Muscle of leg (tissue), 11 donors: Measurements from ENCODE around the gene COL23A1. TPM values are rescaled to one million over a fixed set of nuclear protein-coding genes. Genes with fewer than 3 reads are reported as not detected.

Source experiments
- DNase-seq: peaks from one replicate; pipeline ENCODE4 v3.0.0; 2013
- H3K27ac ChIP-seq: one replicate; pipeline ENCODE4 v1.5.1; 2013; ENCODE audit warnings: mild to moderate bottlenecking, low read length, control low read depth
- H3K27me3 ChIP-seq: one replicate; pipeline ENCODE4 v1.6.1; 2013; ENCODE audit warnings: low read length; ENCODE audit not compliant: control insufficient read depth, insufficient read depth
- H3K36me3 ChIP-seq: one replicate; pipeline ENCODE4 v1.6.1; 2013; ENCODE audit warnings: low read length; ENCODE audit not compliant: control insufficient read depth, insufficient read depth
- H3K4me1 ChIP-seq: one replicate; pipeline ENCODE4 v1.6.1; 2013; ENCODE audit warnings: low read length; ENCODE audit not compliant: control insufficient read depth, insufficient read depth
- H3K4me3 ChIP-seq: one replicate; pipeline ENCODE4 v1.5.1; 2013; ENCODE audit warnings: low read length, control low read depth
- H3K9me3 ChIP-seq: replicated peaks from 2 replicates; pipeline ENCODE4 v1.6.1; 2013; ENCODE audit warnings: low read depth, low read length; ENCODE audit not compliant: control insufficient read depth
- WGBS: methylation state at CpG from one replicate; pipeline ENCODE4 v1.1.5; 2013; ENCODE audit warnings: missing lambda C conversion rate; ENCODE audit not compliant: insufficient coverage; 5-methylcytosine and 5-hydroxymethylcytosine counted together
- polyA plus RNA-seq, 8 donors: library from polyadenylated mRNA; unstranded; fragments of 120-200 nt; gene quantifications; one replicate each; pipeline versions ENCODE4 v1.2.1 to v1.2.3, GENCODE V29; 2013; ENCODE audit warnings: inconsistent platforms in 1 of 8, low replicate concordance in 1 of 8; ENCODE audit not compliant: insufficient read length in 8 of 8, insufficient read depth in 1 of 8
- total RNA-seq: library from RNA; stranded (reverse); fragments of 120-200 nt; gene quantifications from one replicate; pipeline ENCODE4 v1.2.4, GENCODE V29; 2013

The COL23A1 gene
- total and polyA plus RNA-seq, 9 donors, result 1.3 to 5.1 (median 3.0) TPM

- H3K27me3 ChIP-seq, result peaks cover 37% of the 10 kb centered on the region
- no peak overlapping the region for H3K27ac ChIP-seq
- peaks cover 44% of the 10 kb centered on the region for H3K4me1 ChIP-seq
- no peaks in the 10 kb centered on the region for H3K9me3 ChIP-seq
- H3K36me3 ChIP-seq, result no peaks in the 10 kb centered on the region
- DNase-seq, result no peak
- no peak overlapping the region for H3K4me3 ChIP-seq
- WGBS, result 47% methylated on average over 10 of the region's 12 CpGs
Observed at GRCh38 chr5:178389796-178390195, 200.4 kb downstream of the COL23A1 start.

GRCh38 chr5:178389026-178389729 lies 201.0 kb downstream of the COL23A1 start:
- WGBS, result 86% methylated on average over 7 of the region's 8 CpGs
- H3K9me3 ChIP-seq, result no peaks in the 10 kb centered on the region
- no peak overlapping the region for H3K4me3 ChIP-seq
- no peak overlapping the region for H3K27ac ChIP-seq
- H3K4me1 ChIP-seq, result peaks cover 45% of the 10 kb centered on the region
- H3K36me3 ChIP-seq, result no peaks in the 10 kb centered on the region
- no peak for DNase-seq
- peaks cover 42% of the 10 kb centered on the region for H3K27me3 ChIP-seq

- peak; percentile 88 for DNase-seq
- H3K27me3 ChIP-seq, result peaks cover 46% of the 10 kb centered on the region
- H3K9me3 ChIP-seq, result no peaks in the 10 kb centered on the region
- H3K4me1 ChIP-seq, result peaks cover 44% of the 10 kb centered on the region
- 59% methylated on average over 5 of the region's 8 CpGs for WGBS
- H3K36me3 ChIP-seq, result no peaks in the 10 kb centered on the region
- H3K27ac ChIP-seq, result no peak overlapping the region
- no peak overlapping the region for H3K4me3 ChIP-seq
Observed at GRCh38 chr5:178388386-178389025, 201.7 kb downstream of the COL23A1 start.

GRCh38 chr5:178387856-178388190 lies 202.4 kb downstream of the COL23A1 start:
- DNase-seq, result no peak
- H3K36me3 ChIP-seq, result no peaks in the 10 kb centered on the region
- 59% methylated on average over 7 of the region's 7 CpGs for WGBS
- no peak overlapping the region for H3K27ac ChIP-seq
- H3K27me3 ChIP-seq, result peaks cover 49% of the 10 kb centered on the region
- no peak overlapping the region for H3K4me3 ChIP-seq
- peaks cover 45% of the 10 kb centered on the region for H3K4me1 ChIP-seq
- no peaks in the 10 kb centered on the region for H3K9me3 ChIP-seq

- WGBS, result 70% methylated on average over 18 of the region's 20 CpGs
- no peak overlapping the region for H3K27ac ChIP-seq
- no peaks in the 10 kb centered on the region for H3K9me3 ChIP-seq
- H3K27me3 ChIP-seq, result peaks cover 49% of the 10 kb centered on the region
- H3K36me3 ChIP-seq, result no peaks in the 10 kb centered on the region
- no peak for DNase-seq
- H3K4me3 ChIP-seq, result no peak overlapping the region
- peaks cover 45% of the 10 kb centered on the region for H3K4me1 ChIP-seq
Observed at GRCh38 chr5:178387061-178387855, 202.9 kb downstream of the COL23A1 start.

- Histone ChIP-seq H3K4me3 (no peak overlapping the region), H3K36me3 (no peaks in the 10 kb centered on the region), H3K27ac (no peak overlapping the region), H3K4me1 (peaks cover 51% of the 10 kb centered on the region), H3K27me3 (peaks cover 49% of the 10 kb centered on the region), H3K9me3 (no peaks in the 10 kb centered on the region)
- WGBS, result 69% methylated on average over 11 of the region's 20 CpGs
- no peak for DNase-seq
Observed at GRCh38 chr5:178386336-178386931, 203.8 kb downstream of the COL23A1 start.

- 69% methylated on average over 13 of the region's 13 CpGs for WGBS
- DNase-seq, result no peak
- peaks cover 57% of the 10 kb centered on the region for H3K4me1 ChIP-seq
Observed at GRCh38 chr5:178385496-178385890, 204.7 kb downstream of the COL23A1 start.

GRCh38 chr5:178384816-178385495 lies 205.2 kb downstream of the COL23A1 start:
- no peak overlapping the region for H3K27ac ChIP-seq
- peaks cover 49% of the 10 kb centered on the region for H3K27me3 ChIP-seq
- no peak overlapping the region for H3K4me3 ChIP-seq
- no peak for DNase-seq
- WGBS, result 76% methylated on average over 4 of the region's 15 CpGs
- no peaks in the 10 kb centered on the region for H3K9me3 ChIP-seq
- peaks cover 54% of the 10 kb centered on the region for H3K4me1 ChIP-seq
- H3K36me3 ChIP-seq, result no peaks in the 10 kb centered on the region

More at GRCh38 chr5:178385496-178385890, 204.7 kb downstream of the COL23A1 start:
- no peak overlapping the region for H3K4me3 ChIP-seq
- H3K36me3 ChIP-seq, result no peaks in the 10 kb centered on the region
- no peak overlapping the region for H3K27ac ChIP-seq
- no peaks in the 10 kb centered on the region for H3K9me3 ChIP-seq
- H3K27me3 ChIP-seq, result peaks cover 49% of the 10 kb centered on the region

GRCh38 chr5:178383919-178384815 lies 206.0 kb downstream of the COL23A1 start:
- no peak overlapping the region for H3K27ac ChIP-seq
- WGBS, result 21% methylated on average over 33 of the region's 42 CpGs
- H3K4me3 ChIP-seq, result no peak overlapping the region
- peak; percentile 42 for DNase-seq
- H3K4me1 ChIP-seq, result peaks cover 46% of the 10 kb centered on the region
- no peaks in the 10 kb centered on the region for H3K9me3 ChIP-seq
- no peaks in the 10 kb centered on the region for H3K36me3 ChIP-seq
- peaks cover 47% of the 10 kb centered on the region for H3K27me3 ChIP-seq
